Sigmoid colon (tissue), 4 donors: Measurements from ENCODE around the gene ENO2.

ENCODE experiments used
- CTCF ChIP-seq, 4 experiments: fragments of 450-650 bp in 3 of 4; fragments of 200-600 bp in 1 of 4; IDR thresholded peaks; one replicate each; pipeline ENCODE4 v1.5.1; 2016 to 2019; ENCODE audit warnings: antibody characterized with exemption in 4 of 4, mild to moderate bottlenecking in 3 of 4, moderate library complexity in 2 of 4
- POLR2A ChIP-seq, 2 donors: fragments of 450-650 bp; IDR thresholded peaks; one replicate each; pipeline ENCODE4 v1.6.1; 2016; ENCODE audit warnings: antibody characterized with exemption in 2 of 2, mild to moderate bottlenecking in 2 of 2, moderate library complexity in 2 of 2
- POLR2AphosphoS5 ChIP-seq, 4 donors: sonication (generic); formaldehyde crosslinking; IDR thresholded peaks; one replicate each; pipeline ENCODE4 v1.6.1; 2017; ENCODE audit warnings: antibody characterized with exemption in 4 of 4

DNA sequence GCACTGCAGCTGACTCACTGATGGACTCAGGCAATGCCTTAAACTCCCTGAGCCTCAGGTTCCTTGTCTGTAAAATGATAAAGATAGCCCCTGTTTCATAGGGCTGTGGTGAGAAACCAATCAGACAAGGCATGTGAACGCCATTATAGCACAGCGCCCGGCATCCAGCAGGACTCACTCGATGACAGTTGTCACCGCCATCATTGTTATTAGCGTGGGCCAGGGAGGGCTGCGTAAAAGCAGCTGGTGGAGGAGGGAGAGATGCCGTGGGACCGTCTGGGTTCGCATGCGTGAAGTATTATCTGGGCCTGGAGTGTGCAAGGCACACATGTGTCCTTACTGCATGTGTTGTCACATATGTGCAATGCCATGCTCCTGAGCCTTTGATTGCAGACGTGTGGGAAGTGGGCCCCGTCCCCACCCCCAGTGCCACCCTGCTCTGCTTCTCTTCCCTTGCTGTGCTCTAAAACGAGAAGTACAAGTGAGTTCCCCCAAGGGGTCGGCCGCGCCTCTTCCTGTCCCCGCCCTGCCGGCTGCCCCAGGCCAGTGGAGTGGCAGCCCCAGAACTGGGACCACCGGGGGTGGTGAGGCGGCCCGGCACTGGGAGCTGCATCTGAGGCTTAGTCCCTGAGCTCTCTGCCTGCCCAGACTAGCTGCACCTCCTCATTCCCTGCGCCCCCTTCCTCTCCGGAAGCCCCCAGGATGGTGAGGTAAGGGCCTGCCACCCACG lies 36.6 kb downstream of the ENO2 start, which contains the start of gene PTPN6:
- no peak for TF ChIP-seq CTCF (IDR thresholded peaks at IDR 0.05)
- TF ChIP-seq POLR2A (IDR thresholded peaks at IDR 0.05): no peak
- TF ChIP-seq POLR2AphosphoS5 (IDR thresholded peaks at IDR 0.05): peak in 2 of 4 donors; percentile 11 to 24
